AG09319 (cell line): ENCODE measurements around the gene TMPRSS5.
"Not testable (repeated sequence)": the region's sequence is repeated elsewhere in the genome, so short reads cannot be mapped to it uniquely, and the experiment has no call there.

Experiments used
- DNase-seq: peaks from one replicate; pipeline ENCODE4 v3.0.0-alpha.2; 2010; ENCODE audit warnings: low read depth; ENCODE audit errors: extremely low read depth
- TF ChIP-seq, protein P1 (sequence below): IDR thresholded peaks from 2 replicates; pipeline ENCODE4 v1.5.1; 2011; ENCODE audit warnings: low read depth, mild to moderate bottlenecking, inconsistent platforms, low read length, moderate library complexity

TMPRSS5 gene

DNA sequence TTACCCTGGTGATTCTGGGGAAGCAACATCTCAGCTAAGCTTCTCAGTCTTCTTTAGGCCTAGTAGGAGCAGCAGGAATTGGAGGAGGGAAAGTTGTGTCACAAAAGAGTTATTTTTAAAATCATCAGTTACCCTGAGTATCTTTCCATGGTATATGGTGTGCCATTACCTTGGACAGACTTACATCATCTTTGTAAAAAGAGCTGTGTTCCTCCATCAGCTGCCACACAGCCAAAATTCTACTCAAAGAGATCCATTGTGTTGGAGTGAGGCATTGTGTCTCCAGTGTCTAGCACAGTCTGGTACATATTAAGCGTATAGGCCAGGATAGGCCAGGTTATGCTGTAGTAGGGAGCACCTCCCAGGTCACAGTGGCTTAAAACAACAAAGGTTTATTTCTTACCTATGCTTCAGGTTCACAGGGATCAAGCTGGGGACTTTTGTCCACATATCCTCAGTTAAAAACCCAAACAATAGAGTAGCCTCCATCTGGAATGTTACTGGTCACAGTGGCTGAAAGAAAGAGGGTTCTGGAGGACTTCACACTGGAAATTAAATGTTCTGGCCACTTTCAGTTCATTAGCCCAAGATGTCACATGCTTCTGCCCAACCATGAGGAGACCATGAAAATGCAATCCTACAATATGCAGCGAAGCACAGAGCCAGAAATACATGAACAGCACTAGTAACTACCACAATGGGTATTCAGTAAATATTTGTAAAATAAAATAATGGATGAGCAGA is 9.9 kb upstream of the TMPRSS5 start:
- TF ChIP-seq, protein P1, sequence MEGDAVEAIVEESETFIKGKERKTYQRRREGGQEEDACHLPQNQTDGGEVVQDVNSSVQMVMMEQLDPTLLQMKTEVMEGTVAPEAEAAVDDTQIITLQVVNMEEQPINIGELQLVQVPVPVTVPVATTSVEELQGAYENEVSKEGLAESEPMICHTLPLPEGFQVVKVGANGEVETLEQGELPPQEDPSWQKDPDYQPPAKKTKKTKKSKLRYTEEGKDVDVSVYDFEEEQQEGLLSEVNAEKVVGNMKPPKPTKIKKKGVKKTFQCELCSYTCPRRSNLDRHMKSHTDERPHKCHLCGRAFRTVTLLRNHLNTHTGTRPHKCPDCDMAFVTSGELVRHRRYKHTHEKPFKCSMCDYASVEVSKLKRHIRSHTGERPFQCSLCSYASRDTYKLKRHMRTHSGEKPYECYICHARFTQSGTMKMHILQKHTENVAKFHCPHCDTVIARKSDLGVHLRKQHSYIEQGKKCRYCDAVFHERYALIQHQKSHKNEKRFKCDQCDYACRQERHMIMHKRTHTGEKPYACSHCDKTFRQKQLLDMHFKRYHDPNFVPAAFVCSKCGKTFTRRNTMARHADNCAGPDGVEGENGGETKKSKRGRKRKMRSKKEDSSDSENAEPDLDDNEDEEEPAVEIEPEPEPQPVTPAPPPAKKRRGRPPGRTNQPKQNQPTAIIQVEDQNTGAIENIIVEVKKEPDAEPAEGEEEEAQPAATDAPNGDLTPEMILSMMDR: no peak

DNA sequence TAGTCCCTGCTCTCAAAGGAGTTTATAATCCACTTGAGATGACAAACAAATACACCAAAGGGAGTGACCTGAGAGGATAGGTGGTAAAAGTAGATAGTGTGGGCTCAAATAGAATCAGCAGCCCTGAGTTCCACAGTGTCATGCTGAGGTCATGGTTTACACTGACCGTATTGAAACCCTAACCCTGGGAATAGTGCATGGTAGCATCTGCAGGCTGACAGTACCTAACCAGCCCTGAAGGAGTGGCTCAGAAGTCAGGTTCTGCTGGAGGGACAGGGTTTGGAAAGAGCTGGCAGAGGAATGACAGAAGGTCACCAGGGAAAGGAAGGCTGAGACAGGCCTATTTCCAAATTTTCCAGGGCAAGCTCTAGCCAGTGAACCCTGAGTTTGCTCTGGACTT is 9.2 kb upstream of the TMPRSS5 start:
- TF ChIP-seq, protein P1: no peak

More for the DNA sequence above, 9.9 kb upstream of the TMPRSS5 start:
- DNase-seq: no peak

DNA sequence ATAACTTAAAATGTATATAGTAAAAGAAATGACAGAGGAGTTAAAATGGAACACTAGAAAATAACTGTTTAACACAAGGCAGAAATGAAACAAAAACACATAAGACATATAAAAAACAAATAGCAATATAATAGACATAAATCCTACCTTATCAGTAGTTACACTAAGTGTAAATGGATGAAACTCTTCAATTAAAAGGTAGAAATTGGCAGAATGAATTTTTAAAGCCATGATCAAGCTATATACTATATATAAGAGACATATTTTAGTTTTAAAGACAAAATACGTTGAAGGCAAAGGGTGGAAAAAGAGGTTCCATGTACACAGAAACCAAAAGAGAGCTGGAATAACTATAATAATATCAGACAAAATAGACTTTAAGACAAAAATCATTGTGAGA is 4.9 kb upstream of the TMPRSS5 start:
- TF ChIP-seq, protein P1: no peak
- no peak for DNase-seq

More for the DNA sequence above, 9.2 kb upstream of the TMPRSS5 start:
- DNase-seq: no peak

DNA sequence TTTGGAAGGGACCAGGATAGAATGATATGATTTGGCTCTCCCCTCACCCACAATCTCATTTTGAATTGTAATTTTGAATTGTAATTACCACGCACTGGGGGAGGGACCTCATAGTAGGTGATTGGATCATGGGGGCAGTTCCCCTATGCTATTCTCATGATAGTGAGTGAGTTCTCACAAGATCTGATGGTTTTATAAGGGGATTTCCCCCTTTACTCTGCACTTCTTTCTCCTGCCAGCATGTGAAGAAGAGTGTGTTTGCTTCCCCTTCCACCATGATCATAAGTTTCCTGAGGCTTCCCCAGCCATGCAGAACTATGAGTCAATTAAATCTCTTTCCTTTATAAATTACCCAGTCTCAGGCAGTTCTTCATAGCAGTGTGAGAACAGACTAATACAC is 2.6 kb downstream of the TMPRSS5 start:
- DNase-seq: not testable (repeated sequence)

DNA sequence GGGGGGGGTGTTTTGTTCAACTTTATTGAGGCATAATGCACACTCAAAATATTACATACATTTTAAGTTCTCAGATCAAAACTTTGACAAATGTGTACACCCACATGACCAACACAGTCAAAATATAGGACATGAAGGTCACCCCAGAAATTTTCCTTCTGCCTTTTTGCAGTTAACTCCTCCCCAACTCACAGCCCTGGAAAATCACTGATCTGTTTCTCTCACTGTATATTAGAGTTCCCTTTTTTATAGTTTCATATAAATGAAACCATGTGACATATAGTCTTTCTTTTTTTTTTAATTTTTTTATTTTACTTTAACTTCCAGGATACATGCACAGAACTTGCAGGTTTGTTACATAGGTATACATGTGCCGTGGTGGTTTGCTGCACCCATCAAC is 4.6 kb downstream of the TMPRSS5 start:
- TF ChIP-seq, protein P1: no peak
- no peak for DNase-seq

DNA sequence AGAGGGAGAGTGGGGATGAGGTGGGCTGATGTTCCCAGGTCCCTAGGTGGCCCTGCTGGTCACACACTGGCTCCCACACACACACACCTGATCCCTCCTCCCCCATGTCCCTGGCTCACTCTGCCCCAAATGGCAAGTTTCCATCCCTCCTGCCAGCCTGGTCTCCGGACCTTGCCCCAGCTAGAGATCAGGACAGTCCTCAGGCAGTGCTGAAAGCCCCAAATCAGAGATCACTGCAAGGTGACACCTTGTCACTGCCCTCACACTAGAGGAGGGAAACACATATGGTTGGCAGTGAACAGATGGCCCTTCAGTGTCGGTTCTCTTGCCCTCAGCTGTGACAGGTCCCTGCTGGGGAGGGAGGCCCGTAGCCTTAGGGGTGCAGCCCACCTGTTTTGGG is 7.6 kb downstream of the TMPRSS5 start:
- TF ChIP-seq, protein P1: no peak
- no peak for DNase-seq

DNA sequence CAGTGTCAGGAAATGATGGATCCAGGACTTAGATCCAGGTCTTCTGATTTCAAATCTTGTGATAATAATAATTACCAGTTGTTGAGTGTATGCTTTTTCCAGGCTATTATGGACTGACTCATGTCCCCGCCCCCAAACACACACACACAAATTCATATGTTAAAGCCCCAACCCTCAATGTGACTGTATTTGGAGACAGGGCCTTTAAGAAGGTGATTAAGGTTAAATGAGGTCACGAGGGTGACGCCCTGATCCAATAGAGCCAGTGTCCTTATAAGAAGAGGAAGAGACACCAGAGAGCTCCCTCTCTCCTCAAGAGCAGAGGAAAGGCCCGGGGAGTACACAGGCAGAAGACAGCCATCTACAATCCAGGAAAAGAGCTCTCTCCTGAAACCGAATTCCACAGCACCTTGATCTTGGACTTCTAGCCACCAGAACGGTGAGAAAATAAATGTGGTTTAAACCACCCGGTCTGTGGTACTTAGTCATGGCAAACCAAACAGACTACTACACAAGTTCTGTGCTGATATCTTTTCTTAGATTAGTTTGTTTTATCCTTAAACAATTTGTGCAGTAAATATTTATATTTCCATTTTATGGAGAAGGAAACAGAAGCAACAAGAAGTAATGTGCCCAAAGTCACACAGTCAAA is 8.2 kb downstream of the TMPRSS5 start:
- TF ChIP-seq, protein P1: no peak
- no peak for DNase-seq

DNA sequence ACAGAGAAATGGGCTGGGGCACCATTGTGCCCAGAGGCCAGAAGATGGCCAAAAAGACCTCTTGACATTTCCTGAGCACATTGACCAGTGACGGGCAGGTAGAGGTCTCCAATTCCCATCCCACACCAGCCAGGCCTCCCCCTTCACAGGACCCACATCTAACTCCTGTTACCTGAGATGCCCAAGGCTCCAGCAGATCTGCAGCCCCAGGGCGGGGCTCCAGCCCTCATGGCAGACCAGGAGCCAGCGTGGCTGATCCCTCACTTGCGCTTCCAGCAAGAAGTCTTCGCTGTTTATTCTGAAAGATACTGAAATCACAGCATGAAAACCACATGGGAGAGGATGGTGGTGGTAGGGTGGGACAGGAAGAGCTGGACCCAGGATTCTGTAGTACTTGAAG is 9.0 kb downstream of the TMPRSS5 start:
- no peak for DNase-seq
- TF ChIP-seq, protein P1: no peak
